ENCODE measurements around the gene HSPA14. TPM values are rescaled to one million over a fixed set of nuclear protein-coding genes. Genes with fewer than 3 reads are reported as not detected.

HSPA14 gene
- 10 to 100 TPM; 13.1 to 22.3 TPM for total RNA-seq

GRCh38 chr10:14837757-14838581, at the start of gene HSPA14, which contains the start of the genes CDNF and MSANTD7:
TSS of gene HSPA14 (plus strand) at chr10:14838306. CDS start at chr10:14838403, 97 bp downstream.
TSS of gene CDNF (minus strand) at chr10:14838037. CDS start at chr10:14837946, 91 bp downstream.
TSS of gene MSANTD7 (plus strand) at chr10:14838306. CDS start at chr10:14842285, 3,979 bp downstream.

GRCh38 chr10:14878266-14879123, 40.4 kb downstream of the HSPA14 start, which contains the start of gene SUV39H2:
TSS of gene SUV39H2 (plus strand) at chr10:14878866. CDS start at chr10:14878889, 23 bp downstream.

Other genes with a start within 250 kb of the HSPA14 start
- gene FAM107B, start 63.4 kb upstream of the HSPA14 start, total RNA-seq: 1 to 10 TPM; 2.3 to 8.3 TPM
- gene CDNF, start 269 bp upstream of the HSPA14 start, total RNA-seq: 1 to 10 TPM in 1 of 2 donors, under 1 TPM in 1; 0.33 to 1.4 TPM
- gene MSANTD7, start within 50 bp of the HSPA14 start, total RNA-seq: 10 to 100 TPM; 17.6 to 28.3 TPM
- 10 to 100 TPM in 1 of 2 donors, 1 to 10 TPM in 1; 10.0 to 22.6 TPM for gene SUV39H2, start 40.6 kb downstream of the HSPA14 start, total RNA-seq
- 10 to 100 TPM; 10.7 to 23.0 TPM for gene DCLRE1C, start 115.8 kb downstream of the HSPA14 start, total RNA-seq
- under 1 TPM in 1 of 2 donors, not detected in 1; 0.34 TPM for gene MEIG1, start 121.1 kb downstream of the HSPA14 start, total RNA-seq
- gene OLAH, start 205.6 kb downstream of the HSPA14 start, total RNA-seq: under 1 TPM in 1 of 2 donors, not detected in 1; under 0.01 TPM

All from melanocyte of skin (primary cell).